ENCODE results near the gene CPO.

Gene CPO

GRCh38 chr2:206969192-206969591, 29.9 kb downstream of the CPO start:
- TF ChIP-seq, protein P1, sequence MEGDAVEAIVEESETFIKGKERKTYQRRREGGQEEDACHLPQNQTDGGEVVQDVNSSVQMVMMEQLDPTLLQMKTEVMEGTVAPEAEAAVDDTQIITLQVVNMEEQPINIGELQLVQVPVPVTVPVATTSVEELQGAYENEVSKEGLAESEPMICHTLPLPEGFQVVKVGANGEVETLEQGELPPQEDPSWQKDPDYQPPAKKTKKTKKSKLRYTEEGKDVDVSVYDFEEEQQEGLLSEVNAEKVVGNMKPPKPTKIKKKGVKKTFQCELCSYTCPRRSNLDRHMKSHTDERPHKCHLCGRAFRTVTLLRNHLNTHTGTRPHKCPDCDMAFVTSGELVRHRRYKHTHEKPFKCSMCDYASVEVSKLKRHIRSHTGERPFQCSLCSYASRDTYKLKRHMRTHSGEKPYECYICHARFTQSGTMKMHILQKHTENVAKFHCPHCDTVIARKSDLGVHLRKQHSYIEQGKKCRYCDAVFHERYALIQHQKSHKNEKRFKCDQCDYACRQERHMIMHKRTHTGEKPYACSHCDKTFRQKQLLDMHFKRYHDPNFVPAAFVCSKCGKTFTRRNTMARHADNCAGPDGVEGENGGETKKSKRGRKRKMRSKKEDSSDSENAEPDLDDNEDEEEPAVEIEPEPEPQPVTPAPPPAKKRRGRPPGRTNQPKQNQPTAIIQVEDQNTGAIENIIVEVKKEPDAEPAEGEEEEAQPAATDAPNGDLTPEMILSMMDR (IDR thresholded peaks at IDR 0.05; ENCODE audit: control extremely low read depth, extremely low read depth, low read depth, missing control alignments) = no peak
- ChIA-PET CTCF (interaction anchor here (1.5 to 1.6 kb wide), 2 partner anchors 9 to 16 kb away, joined by 3 to 4 read pairs; no protein-coding TSS in a partner anchor), POLR2A (no interaction called here)
- DNase-seq (ENCODE audit: extremely low spot score) = no peak

GRCh38 chr2:206970589-206971360, 31.5 kb downstream of the CPO start:
- ChIA-PET POLR2A (no interaction called here), CTCF (interaction anchor here (0.9 to 2.1 kb wide), 3 partner anchors 12 to 18 kb away, joined by 3 to 9 read pairs (median 3); no protein-coding TSS in a partner anchor)
- TF ChIP-seq, protein P1 (IDR thresholded peaks at IDR 0.05; ENCODE audit: control extremely low read depth, extremely low read depth, low read depth, missing control alignments) = no peak
- DNase-seq (ENCODE audit: extremely low spot score) = no peak

GRCh38 chr2:206971805-206972204, 32.5 kb downstream of the CPO start:
- TF ChIP-seq, protein P1 (IDR thresholded peaks at IDR 0.05; ENCODE audit: control extremely low read depth, extremely low read depth, low read depth, missing control alignments) = no peak
- CTCF ChIA-PET = interaction anchor here (0.9 to 2.1 kb wide), 3 partner anchors 11 to 17 kb away, joined by 3 to 9 read pairs (median 3); no protein-coding TSS in a partner anchor
- POLR2A ChIA-PET = no interaction called here
- DNase-seq (ENCODE audit: extremely low spot score) = no peak

- no peak for DNase-seq (ENCODE audit: extremely low spot score)
- TF ChIP-seq, protein P1 (IDR thresholded peaks at IDR 0.05; ENCODE audit: control extremely low read depth, extremely low read depth, low read depth, missing control alignments) = no peak
- CTCF ChIA-PET = interaction anchor here (1.0 to 1.4 kb wide), 2 partner anchors 13 to 499 kb away, joined by 3 to 4 read pairs; no protein-coding TSS in a partner anchor
- POLR2A ChIA-PET = no interaction called here
Observed at GRCh38 chr2:206974551-206974950, 35.2 kb downstream of the CPO start.

GRCh38 chr2:206978746-206979145, 39.4 kb downstream of the CPO start:
- DNase-seq (ENCODE audit: extremely low spot score) = no peak
- CTCF ChIA-PET = interaction anchor here (3.1 kb wide), 1 partner anchor 11 kb away, joined by 11 read pairs; no protein-coding TSS in a partner anchor
- POLR2A ChIA-PET = no interaction called here
- TF ChIP-seq, protein P1 (IDR thresholded peaks at IDR 0.05; ENCODE audit: control extremely low read depth, extremely low read depth, low read depth, missing control alignments) = no peak

DNA sequence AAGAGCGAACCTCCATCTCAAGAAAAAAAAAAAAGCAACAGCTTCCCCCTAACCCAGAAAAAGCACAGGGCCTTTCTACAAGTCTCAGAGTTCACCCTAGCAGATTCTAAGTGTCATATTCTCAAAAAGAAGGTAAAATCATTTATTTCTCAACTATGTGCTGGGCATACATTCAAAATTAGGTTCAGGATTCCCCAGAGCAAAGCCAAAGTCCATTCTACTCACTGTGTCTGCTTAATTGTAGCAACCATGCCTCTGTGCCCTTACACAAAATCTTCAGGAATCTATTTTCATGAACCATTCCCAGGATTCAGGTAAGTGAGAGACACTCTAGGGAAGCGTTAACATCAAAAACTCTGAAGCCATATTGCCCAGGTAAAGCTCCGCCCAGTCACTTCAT, 40.0 kb downstream of the CPO start:
- TF ChIP-seq, protein P1 (IDR thresholded peaks at IDR 0.05; ENCODE audit: control extremely low read depth, extremely low read depth, low read depth, missing control alignments) = no peak
- no peak for DNase-seq (ENCODE audit: extremely low spot score)
- CTCF ChIA-PET = interaction anchor here (1.4 to 3.1 kb wide), 2 partner anchors 10 to 489 kb away, joined by 3 to 11 read pairs; no protein-coding TSS in a partner anchor
- POLR2A ChIA-PET = no interaction called here
